ENCODE measurements around the gene ACAA2. TPM values are rescaled to one million over a fixed set of nuclear protein-coding genes. Genes with fewer than 3 reads are reported as not detected.

Gene ACAA2
- total and polyA plus RNA-seq, 10 donors = 20.9 to 44.0 (median 34.0) TPM

DNA sequence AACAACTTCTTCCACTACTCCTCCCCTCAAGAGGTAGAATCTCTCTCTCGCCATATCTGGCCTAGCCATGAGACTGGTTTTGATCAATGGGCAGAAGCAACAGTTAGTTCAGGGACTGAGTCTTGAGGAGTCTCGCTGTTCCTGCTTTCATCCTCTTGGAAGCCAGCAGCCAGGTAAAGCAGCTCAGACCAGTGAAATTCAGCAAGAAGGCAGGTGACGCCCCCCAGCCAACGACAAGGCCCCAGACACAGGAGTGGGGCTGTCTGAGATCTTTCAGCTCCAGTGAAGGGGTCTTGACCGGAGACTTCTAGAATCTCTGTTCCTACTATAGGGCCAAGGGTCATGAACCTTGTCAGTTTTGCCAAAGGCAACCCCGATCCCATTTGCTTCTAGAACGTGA lies 39.7 kb upstream of the ACAA2 start:
- TF ChIP-seq, protein P1, sequence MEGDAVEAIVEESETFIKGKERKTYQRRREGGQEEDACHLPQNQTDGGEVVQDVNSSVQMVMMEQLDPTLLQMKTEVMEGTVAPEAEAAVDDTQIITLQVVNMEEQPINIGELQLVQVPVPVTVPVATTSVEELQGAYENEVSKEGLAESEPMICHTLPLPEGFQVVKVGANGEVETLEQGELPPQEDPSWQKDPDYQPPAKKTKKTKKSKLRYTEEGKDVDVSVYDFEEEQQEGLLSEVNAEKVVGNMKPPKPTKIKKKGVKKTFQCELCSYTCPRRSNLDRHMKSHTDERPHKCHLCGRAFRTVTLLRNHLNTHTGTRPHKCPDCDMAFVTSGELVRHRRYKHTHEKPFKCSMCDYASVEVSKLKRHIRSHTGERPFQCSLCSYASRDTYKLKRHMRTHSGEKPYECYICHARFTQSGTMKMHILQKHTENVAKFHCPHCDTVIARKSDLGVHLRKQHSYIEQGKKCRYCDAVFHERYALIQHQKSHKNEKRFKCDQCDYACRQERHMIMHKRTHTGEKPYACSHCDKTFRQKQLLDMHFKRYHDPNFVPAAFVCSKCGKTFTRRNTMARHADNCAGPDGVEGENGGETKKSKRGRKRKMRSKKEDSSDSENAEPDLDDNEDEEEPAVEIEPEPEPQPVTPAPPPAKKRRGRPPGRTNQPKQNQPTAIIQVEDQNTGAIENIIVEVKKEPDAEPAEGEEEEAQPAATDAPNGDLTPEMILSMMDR (IDR thresholded peaks at IDR 0.05 in 8 of 11, conservative IDR thresholded peaks at IDR 0.05 in 3 of 11) = no peak
- TF ChIP-seq POLR2A (IDR thresholded peaks at IDR 0.05) (no peak), POLR2AphosphoS5 (IDR thresholded peaks at IDR 0.05) (no peak)
- WGBS, 5 donors = 74 to 92% (median 78%) methylated on average over 5 to 7 of the region's 7 CpGs
- Histone ChIP-seq H3K4me1 (no peaks in the 10 kb centered on the region), H3K27me3 (replicated peaks in 1 of 7) (peaks cover 0 to 21% (median 0%) of the 10 kb centered on the region in 7 donors), H3K27ac (no peak overlapping the region), H3K36me3 (no peaks in the 10 kb centered on the region), H3K4me3 (no peak overlapping the region), H3K9me3 (no peaks in the 10 kb centered on the region)
- intact Hi-C loops (cut with DNase I; ENCODE audit: low total_unique reads) = no loop called here
- no peak for DNase-seq

DNA sequence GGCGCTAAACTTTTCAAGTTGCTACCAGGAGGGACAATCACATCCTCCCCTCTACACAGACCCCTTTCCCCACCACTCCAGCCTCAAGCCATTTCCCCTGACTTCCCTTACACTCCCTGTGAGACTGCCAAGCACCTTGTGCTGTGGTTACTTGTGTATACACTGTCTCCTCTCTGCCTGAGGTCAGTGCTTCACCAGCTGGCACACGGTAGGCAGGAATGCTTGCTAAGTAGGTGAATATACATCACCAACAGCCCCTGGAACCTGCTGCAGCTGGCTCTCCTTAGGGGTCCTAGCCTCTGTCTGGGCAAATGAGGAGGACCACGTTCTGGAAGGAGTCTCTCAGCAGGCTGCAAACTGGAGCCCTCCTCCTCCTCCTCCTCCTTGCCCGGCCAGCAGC lies 38.3 kb upstream of the ACAA2 start:
- Histone ChIP-seq H3K9me3 (no peaks in the 10 kb centered on the region), H3K27ac (no peak overlapping the region), H3K4me3 (no peak overlapping the region), H3K27me3 (replicated peaks in 1 of 7) (peaks cover 0 to 21% (median 0%) of the 10 kb centered on the region in 7 donors), H3K4me1 (no peaks in the 10 kb centered on the region), H3K36me3 (peaks cover 0 to 5% (median 0%) of the 10 kb centered on the region in 6 donors)
- DNase-seq = no peak
- WGBS, 5 donors = 65 to 78% (median 76%) methylated on average over 4 of the region's 4 CpGs
- TF ChIP-seq POLR2AphosphoS5 (IDR thresholded peaks at IDR 0.05) = no peak
- TF ChIP-seq, protein P1 (IDR thresholded peaks at IDR 0.05 in 8 of 11, conservative IDR thresholded peaks at IDR 0.05 in 3 of 11) = no peak
- no peak for TF ChIP-seq POLR2A (IDR thresholded peaks at IDR 0.05)
- intact Hi-C loops (cut with DNase I; ENCODE audit: low total_unique reads) = no loop called here

DNA sequence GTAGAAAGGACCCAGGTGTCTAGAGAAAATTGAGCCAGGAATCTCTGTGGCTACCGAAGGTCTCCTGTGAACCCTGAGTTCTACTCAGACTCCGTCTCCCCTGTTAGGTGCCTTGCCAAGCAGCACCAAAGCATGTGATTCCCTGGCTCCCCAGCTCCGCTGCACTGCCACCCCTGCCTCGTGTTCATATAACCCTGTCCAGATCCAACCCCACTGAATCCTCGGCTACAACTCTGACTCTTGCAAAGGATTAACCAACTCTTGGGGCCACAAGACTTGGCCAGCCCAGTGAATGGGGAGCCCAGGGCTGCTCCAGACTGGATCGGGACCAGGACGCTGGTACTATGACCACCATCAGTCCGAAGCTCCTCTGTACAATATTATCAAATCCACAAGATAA lies 37.3 kb upstream of the ACAA2 start:
- peaks cover 0 to 5% (median 0%) of the 10 kb centered on the region in 6 donors for H3K36me3 ChIP-seq
- no peaks in the 10 kb centered on the region for H3K4me1 ChIP-seq
- peaks cover 0 to 21% (median 0%) of the 10 kb centered on the region in 7 donors for H3K27me3 ChIP-seq (replicated peaks in 1 of 7)
- H3K4me3 ChIP-seq = no peak overlapping the region
- DNase-seq = no peak
- 85 to 95% (median 88%) methylated on average over 8 of the region's 8 CpGs for WGBS, 5 donors
- H3K27ac ChIP-seq = no peak overlapping the region
- TF ChIP-seq POLR2A (IDR thresholded peaks at IDR 0.05) = no peak
- no peak for TF ChIP-seq POLR2AphosphoS5 (IDR thresholded peaks at IDR 0.05)
- TF ChIP-seq, protein P1 (IDR thresholded peaks at IDR 0.05 in 8 of 11, conservative IDR thresholded peaks at IDR 0.05 in 3 of 11) = no peak
- intact Hi-C loops (cut with DNase I; ENCODE audit: low total_unique reads) = no loop called here
- H3K9me3 ChIP-seq = no peaks in the 10 kb centered on the region

DNA sequence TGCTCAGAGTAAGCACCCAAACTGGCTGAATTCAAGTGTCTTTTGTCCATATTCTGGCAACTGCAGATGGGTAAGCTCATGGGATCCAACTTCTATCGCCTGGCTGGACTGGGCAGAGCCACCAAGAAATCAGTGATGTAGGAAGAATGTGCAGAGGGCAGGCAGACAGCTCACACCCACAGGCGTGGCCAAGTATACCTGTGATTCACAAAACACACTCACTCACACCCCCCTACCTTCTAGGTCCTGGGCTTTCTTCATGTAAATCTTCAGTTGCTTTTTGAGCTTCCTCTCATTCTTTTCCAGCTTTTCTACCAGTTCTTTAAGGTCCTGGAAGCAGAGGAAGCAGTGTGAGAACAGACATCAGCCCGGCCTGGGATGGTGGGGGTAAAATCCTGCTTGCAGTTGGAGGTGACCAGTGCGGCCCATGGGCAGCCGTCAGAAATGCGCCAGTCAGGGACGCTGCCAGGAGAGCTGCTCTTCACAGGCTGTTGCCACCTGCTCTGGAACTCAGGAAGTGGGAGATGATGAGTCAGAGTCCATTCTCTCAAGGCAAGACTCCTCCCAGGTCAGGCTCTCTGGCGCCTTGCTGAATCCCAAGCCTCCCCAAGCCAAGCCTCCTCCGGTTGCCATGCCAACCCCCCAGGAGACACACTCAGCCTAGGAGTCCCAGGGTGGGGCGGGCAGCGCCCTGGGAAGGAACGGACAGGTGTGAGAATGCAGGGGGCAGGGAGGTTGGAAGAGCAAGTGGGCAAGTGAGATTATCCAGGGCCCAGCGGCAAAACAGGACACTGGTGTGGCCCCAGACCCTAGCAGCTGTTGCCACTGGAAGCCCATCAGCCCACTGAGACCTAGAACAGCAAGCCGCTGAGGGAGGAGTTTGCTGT lies 36.2 kb upstream of the ACAA2 start:
- WGBS, 5 donors = 49 to 63% (median 53%) methylated on average over 13 to 14 of the region's 14 CpGs
- H3K27me3 ChIP-seq (replicated peaks in 1 of 7) = peaks cover 0 to 21% (median 0%) of the 10 kb centered on the region in 7 donors
- no peak for DNase-seq
- H3K4me1 ChIP-seq = no peaks in the 10 kb centered on the region
- H3K4me3 ChIP-seq = no peak overlapping the region
- H3K27ac ChIP-seq = no peak overlapping the region
- peaks cover 0 to 5% (median 0%) of the 10 kb centered on the region in 6 donors for H3K36me3 ChIP-seq
- TF ChIP-seq, protein P1 (IDR thresholded peaks at IDR 0.05 in 8 of 11, conservative IDR thresholded peaks at IDR 0.05 in 3 of 11) = no peak
- TF ChIP-seq POLR2AphosphoS5 (IDR thresholded peaks at IDR 0.05) (no peak), POLR2A (IDR thresholded peaks at IDR 0.05) (no peak)
- intact Hi-C loops (cut with DNase I; ENCODE audit: low total_unique reads) = no loop called here
- no peaks in the 10 kb centered on the region for H3K9me3 ChIP-seq
